Measurements from ENCODE around the gene ROBO2.

The ROBO2 gene

GRCh38 chr3:77686560-77686959, 646.7 kb downstream of the ROBO2 start:
- no peak for DNase-seq (ENCODE audit: low read depth)

GRCh38 chr3:77687545-77687944, 647.6 kb downstream of the ROBO2 start:
- DNase-seq (ENCODE audit: low read depth), result no peak

- DNase-seq (ENCODE audit: low read depth), result no peak
Measured at GRCh38 chr3:77690284-77690845, 650.5 kb downstream of the ROBO2 start.

GRCh38 chr3:77693147-77693546, 653.2 kb downstream of the ROBO2 start:
- no peak for DNase-seq (ENCODE audit: low read depth)

- DNase-seq (ENCODE audit: low read depth), result no peak
Measured at GRCh38 chr3:77699125-77699691, 659.3 kb downstream of the ROBO2 start.
